Natural killer cell (primary cell): Measurements from ENCODE around the gene PEAK1. TPM values are rescaled to one million over a fixed set of nuclear protein-coding genes. Genes with fewer than 3 reads are reported as not detected.

Experiments used
- ATAC-seq, 3 donors: fragments of 150-1000 bp in 2 of 3; fragments of 200-7000 bp in 1 of 3; cut with Tn5 transposase; 1 replicate in 1 of 3; 2 replicates in 2 of 3; pipeline ENCODE4 v1.10.0; 2021; ENCODE audit warnings: mild to moderate bottlenecking in 2 of 3, moderate library complexity in 2 of 3
- DNase-seq, 2 donors: peaks; one replicate each; pipeline versions ENCODE4 v3.0.0 to v3.0.0-alpha.2; 2013 to 2021; ENCODE audit warnings: mixed read lengths in 1 of 2
- H3K27ac ChIP-seq: one replicate; pipeline ENCODE4 v1.5.1; 2013; ENCODE audit warnings: mild to moderate bottlenecking, low read length
- H3K27me3 ChIP-seq: one replicate; pipeline ENCODE4 v1.6.1; 2013; ENCODE audit warnings: low read length; ENCODE audit not compliant: control insufficient read depth, insufficient read depth
- H3K36me3 ChIP-seq: one replicate; pipeline ENCODE4 v1.6.1; 2013; ENCODE audit warnings: low read length; ENCODE audit not compliant: control insufficient read depth, insufficient read depth
- H3K4me1 ChIP-seq: one replicate; pipeline ENCODE4 v1.6.1; 2013; ENCODE audit warnings: low read length; ENCODE audit not compliant: control insufficient read depth, insufficient read depth
- H3K4me3 ChIP-seq: one replicate; pipeline ENCODE4 v1.5.1; 2013; ENCODE audit warnings: low read length
- H3K9me3 ChIP-seq: one replicate; pipeline ENCODE4 v1.6.1; 2013; ENCODE audit warnings: low read length; ENCODE audit not compliant: control insufficient read depth, insufficient read depth
- H3K27ac Mint-ChIP-seq, 2 donors: one replicate each; pipeline ENCODE4 v1.8.0; 2022; ENCODE audit warnings: mild to moderate bottlenecking in 2 of 2, mixed read lengths in 2 of 2, moderate library complexity in 1 of 2
- H3K27me3 Mint-ChIP-seq, 2 donors: one replicate each; pipeline ENCODE4 v1.8.0; 2022; ENCODE audit warnings: low read depth in 2 of 2, mixed read lengths in 2 of 2
- H3K36me3 Mint-ChIP-seq: one replicate; pipeline ENCODE4 v1.8.0; 2022; ENCODE audit warnings: mixed read lengths
- H3K4me1 Mint-ChIP-seq, 2 donors: one replicate each; pipeline ENCODE4 v1.8.0; 2022; ENCODE audit warnings: mixed read lengths in 2 of 2
- H3K4me3 Mint-ChIP-seq: one replicate; pipeline ENCODE4 v1.8.0; 2022; ENCODE audit warnings: mild to moderate bottlenecking, moderate library complexity, mixed read lengths
- H3K9me3 Mint-ChIP-seq, 2 donors: one replicate each; pipeline ENCODE4 v1.8.0; 2022; ENCODE audit warnings: mixed read lengths in 2 of 2
- CTCF ChIP-seq: fragments of 200-600 bp; IDR thresholded peaks from one replicate; pipeline ENCODE4 v1.8.0; 2022; ENCODE audit warnings: antibody characterized with exemption
- WGBS: methylation state at CpG from one replicate; pipeline ENCODE4 v1.1.7; 2013; ENCODE audit warnings: missing lambda C conversion rate; ENCODE audit not compliant: insufficient coverage; 5-methylcytosine and 5-hydroxymethylcytosine counted together
- intact Hi-C: fragments of 100-400 bp; cut with micrococcal nuclease; formaldehyde crosslinking; loops from one replicate; pipeline ENCODE4 v1.14.2; 2022
- total RNA-seq, 4 donors: library from RNA; stranded (reverse); fragments of 120-200 nt in 1 of 4; gene quantifications; one replicate each; pipeline versions ENCODE4 v1.2.3 to v1.2.4, GENCODE V29; 2013 to 2022

The PEAK1 gene
- total RNA-seq, 3 donors from 2014 or later (not counting 1 experiment from before 2014, with no cell fraction given): 59.3 to 73.9 (median 69.1) TPM

DNA sequence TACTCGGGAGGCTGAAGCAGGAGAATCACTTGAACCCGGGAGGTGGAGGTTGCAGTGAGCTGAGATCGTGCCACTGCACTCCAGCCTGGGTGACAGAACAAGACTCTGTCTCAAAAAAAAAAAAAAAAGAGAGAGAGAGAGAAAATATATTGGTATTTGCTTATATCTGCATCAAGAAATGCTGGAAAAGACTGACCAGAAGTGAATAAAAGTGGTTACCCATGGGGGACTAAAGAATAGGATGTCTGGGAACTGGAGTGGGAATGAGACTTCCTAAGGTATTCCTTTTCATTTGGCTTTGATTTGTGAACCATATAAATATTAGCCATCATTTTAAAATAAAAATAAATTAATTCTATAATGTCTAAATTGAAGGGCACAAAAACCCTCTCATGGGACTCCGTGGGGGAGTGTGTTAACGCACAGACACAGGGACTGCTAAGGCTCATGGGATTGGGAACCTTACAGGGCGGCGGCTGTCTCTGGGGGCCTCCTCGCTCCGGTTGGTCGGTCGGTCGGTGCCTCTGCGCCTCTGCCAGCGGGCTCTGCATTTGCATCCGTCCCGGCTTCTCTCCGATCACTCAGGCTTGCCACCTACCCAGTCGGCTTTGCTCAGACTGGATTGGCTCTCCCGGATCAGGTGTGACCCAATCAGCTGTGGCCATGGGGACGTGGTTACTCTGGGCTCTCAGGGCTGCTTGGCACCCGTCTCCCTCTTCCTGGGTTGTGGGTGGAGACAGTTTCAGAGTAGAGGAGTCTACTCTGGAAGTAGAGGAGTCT lies 336.3 kb downstream of the PEAK1 start:
- Histone ChIP-seq H3K36me3 (no peaks in the 10 kb centered on the region), H3K27me3 (no peaks in the 10 kb centered on the region), H3K4me1 (peaks cover 28% of the 10 kb centered on the region), H3K27ac (peak overlapping the region; percentile 53), H3K9me3 (no peaks in the 10 kb centered on the region), H3K4me3 (peak overlapping the region; percentile 31)
- WGBS: 13% methylated on average over 21 of the region's 21 CpGs
- DNase-seq (peak; percentile 35 to 86), ATAC-seq (peak; percentile 83 to 94 (median 92))
- Mint-ChIP-seq H3K36me3 (no peaks in the 10 kb centered on the region), H3K27me3 (peaks cover 0 to 3% of the 10 kb centered on the region in 2 donors), H3K4me3 (peak overlapping the region; percentile 81), H3K9me3 (no peaks in the 10 kb centered on the region), H3K4me1 (peaks cover 16 to 17% of the 10 kb centered on the region in 2 donors), H3K27ac (peak overlapping the region; percentile 27 to 58)
- intact Hi-C loops: no loop called here
- TF ChIP-seq CTCF: no peak

- H3K4me1 Mint-ChIP-seq: peaks cover 16 to 17% of the 10 kb centered on the region in 2 donors
- no peaks in the 10 kb centered on the region for H3K27me3 ChIP-seq
- 84% methylated on average over 5 of the region's 5 CpGs for WGBS
- no peaks in the 10 kb centered on the region for H3K36me3 Mint-ChIP-seq
- peaks cover 0 to 3% of the 10 kb centered on the region in 2 donors for H3K27me3 Mint-ChIP-seq
- H3K4me3 Mint-ChIP-seq: no peak overlapping the region
- no peaks in the 10 kb centered on the region for H3K36me3 ChIP-seq
- no peak overlapping the region for H3K4me3 ChIP-seq
- peaks cover 28% of the 10 kb centered on the region for H3K4me1 ChIP-seq
- intact Hi-C loops: no loop called here
- H3K27ac Mint-ChIP-seq: no peak overlapping the region
- no peak overlapping the region for H3K27ac ChIP-seq
- TF ChIP-seq CTCF: no peak
- H3K9me3 Mint-ChIP-seq: no peaks in the 10 kb centered on the region
- H3K9me3 ChIP-seq: no peaks in the 10 kb centered on the region
- no peak for ATAC-seq
- no peak for DNase-seq
Measured at GRCh38 chr15:77081971-77082370, 337.9 kb downstream of the PEAK1 start.

- H3K27me3 ChIP-seq: no peaks in the 10 kb centered on the region
- peaks cover 1% of the 10 kb centered on the region for H3K4me1 ChIP-seq
- no peak for ATAC-seq
- no peak overlapping the region for H3K4me3 ChIP-seq
- no peak overlapping the region for H3K27ac ChIP-seq
- Mint-ChIP-seq H3K4me3 (no peak overlapping the region), H3K36me3 (no peaks in the 10 kb centered on the region), H3K27ac (no peak overlapping the region), H3K4me1 (peaks cover under 1 to 3% of the 10 kb centered on the region in 2 donors), H3K27me3 (peaks cover 0 to 1% of the 10 kb centered on the region in 2 donors), H3K9me3 (no peaks in the 10 kb centered on the region)
- H3K36me3 ChIP-seq: no peaks in the 10 kb centered on the region
- no peaks in the 10 kb centered on the region for H3K9me3 ChIP-seq
- TF ChIP-seq CTCF: no peak
- intact Hi-C loops: no loop called here
- no peak for DNase-seq
- 95% methylated on average over 4 of the region's 4 CpGs for WGBS
Measured at GRCh38 chr15:77076323-77076915, 343.5 kb downstream of the PEAK1 start.
